GM18873 (cell line): Measurements from ENCODE around the gene ANKRD34A.
A peak's percentile ranks its signal among the peaks of the same experiment; 100 is the strongest.

ENCODE experiments used
- ATAC-seq: cut with Tn5 transposase; IDR thresholded peaks from one replicate; pipeline ENCODE4 v1.9.1; 2021; ENCODE audit warnings: mild to moderate bottlenecking, moderate library complexity, moderate number of reproducible peaks; ENCODE audit not compliant: unreplicated experiment, low FRiP score

The ANKRD34A gene

DNA sequence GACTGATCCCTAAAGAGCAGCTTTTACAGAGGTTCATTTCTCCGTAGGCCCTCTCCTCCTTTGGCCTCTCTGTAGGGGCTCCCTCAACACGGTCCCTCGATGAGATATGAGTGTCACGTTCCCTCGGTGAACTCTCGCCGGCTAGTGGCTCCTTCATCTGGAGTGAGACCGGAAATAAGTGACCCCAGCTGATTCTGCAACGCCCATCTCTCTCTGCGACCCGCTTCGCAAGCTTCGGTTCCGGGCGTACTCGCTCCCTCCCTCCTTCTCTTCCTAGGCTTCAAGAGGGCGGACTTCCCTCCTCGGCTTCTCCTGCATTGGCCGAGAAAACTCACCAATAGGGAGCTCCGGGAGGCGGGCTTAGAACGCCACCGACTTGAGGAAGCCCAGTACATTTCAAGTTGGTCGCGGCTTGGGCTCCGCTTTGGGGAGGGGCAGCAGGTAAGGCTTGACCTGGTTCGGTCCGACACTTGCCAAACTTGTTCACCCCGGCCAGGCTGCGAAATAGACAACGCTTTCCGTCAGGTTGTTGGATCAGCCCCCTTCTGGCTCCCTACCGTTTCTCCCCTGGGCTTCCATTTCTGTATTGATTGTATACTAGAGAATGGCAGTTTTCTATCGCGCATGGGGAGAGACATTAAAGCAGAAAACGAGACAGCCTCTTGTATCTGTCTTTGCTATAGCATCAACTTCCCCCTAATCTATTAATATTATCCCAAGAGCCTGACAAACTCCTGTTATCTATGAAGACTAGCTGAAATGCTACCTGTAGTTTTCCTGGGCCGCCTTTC, at the start of gene ANKRD34A, which contains the start of gene POLR3GL:
Gene ANKRD34A, minus strand, starts transcription at position 248 of the 791 bp plus-strand sequence. CDS start 2,816 bp downstream, outside the sequence.
Gene POLR3GL, plus strand, starts transcription at position 363 of the 791 bp plus-strand sequence. CDS start 10,176 bp downstream, outside the sequence.
- peak; percentile 78 for ATAC-seq

DNA sequence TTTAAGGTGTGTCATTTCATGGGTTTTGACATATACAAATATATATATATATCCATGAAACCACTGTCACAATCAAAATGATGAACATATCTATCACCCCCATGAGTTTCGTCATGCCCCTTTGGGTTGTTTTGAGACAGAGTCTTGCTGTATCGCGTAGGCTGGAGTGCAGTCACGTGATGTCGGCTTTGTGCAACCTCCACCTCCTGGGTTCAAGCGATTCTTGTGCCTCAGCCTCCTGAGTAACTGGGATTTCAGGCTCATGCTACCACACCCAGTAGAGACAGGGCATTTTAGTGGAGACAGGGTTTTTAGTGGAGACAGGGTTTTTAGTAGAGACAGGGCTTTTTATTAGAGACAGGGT, 49.2 kb upstream of the ANKRD34A start:
- ATAC-seq = no peak

GRCh38 chr1:146012703-146013558, 48.6 kb upstream of the ANKRD34A start:
- ATAC-seq = no peak

DNA sequence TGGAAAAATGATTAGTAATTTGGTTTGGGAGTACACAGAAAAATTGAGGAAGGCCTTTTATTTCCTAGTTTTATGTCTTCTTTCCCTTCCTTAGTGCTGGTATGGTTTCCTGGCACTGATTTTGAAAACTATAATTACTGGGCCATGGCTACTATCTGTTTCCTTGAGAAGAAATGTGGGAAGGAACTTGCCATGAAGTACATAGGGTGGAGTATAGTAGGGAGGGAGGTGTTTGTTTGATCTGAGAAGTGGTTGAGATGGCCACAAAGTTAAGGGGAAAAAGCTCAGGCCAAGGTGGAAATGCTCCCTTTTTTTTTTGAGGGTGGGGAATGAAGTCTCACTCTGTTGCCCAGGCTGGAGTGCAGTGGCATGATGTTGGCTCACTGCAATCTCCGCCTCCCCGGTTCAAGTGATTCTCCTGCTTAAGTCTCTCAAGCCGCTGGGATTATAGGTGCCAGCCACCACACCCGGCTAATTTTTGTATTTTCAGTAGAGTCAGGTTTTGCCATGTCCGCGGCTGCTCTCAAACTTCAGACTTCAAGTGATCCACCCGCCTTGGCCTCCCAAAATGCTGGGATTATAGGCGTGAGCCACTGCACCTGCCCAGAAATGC, 45.9 kb upstream of the ANKRD34A start:
- no peak for ATAC-seq

DNA sequence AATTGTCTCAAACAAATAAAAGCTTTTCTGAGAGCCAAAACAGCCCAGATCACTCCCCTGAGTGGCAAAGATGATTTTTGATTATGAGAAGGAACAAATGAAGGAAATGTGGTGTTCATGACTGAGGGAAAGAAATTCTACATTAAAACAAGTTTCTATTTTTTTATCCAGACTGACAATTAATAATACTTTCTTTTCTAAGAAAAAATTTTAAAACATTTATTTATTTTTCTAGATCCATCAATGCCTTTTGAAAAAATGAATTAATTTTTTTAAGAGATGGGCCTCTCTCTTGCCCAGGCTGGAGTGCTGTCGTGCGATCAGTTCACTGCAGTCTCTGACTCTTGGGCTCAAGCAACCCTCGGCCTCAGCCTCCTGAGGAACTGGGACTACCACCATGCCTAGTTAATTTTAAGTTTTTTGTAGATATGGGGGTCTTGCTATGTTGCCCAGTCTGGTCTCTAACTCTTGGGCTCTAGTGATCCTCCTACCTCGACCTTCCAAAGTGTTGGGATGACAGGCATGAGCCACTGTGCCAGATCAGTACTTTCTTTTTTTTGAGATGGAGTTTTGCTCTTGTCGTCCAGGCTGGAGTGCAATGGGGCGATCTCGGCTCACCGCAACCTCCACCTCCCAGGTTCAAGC, 43.2 kb upstream of the ANKRD34A start:
- no peak for ATAC-seq

DNA sequence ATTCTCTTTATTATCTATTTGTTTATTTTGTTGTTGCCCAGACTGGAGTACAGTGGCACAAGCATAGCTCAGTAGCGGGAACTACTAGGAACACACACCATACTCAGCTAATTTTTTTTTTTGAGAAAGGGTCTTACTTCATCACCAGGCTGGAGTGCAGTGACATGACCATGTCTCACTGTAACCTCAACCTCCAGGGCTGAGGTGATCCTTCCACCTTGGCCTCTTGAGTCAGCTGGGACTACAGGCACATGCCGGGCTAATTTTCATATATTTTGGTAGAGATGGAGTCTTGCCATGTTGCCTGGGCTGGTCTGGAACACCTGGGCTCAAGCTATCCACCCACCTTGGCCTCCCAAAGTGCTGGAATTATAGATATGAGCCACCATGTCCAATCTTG, 37.3 kb upstream of the ANKRD34A start:
- no peak for ATAC-seq

DNA sequence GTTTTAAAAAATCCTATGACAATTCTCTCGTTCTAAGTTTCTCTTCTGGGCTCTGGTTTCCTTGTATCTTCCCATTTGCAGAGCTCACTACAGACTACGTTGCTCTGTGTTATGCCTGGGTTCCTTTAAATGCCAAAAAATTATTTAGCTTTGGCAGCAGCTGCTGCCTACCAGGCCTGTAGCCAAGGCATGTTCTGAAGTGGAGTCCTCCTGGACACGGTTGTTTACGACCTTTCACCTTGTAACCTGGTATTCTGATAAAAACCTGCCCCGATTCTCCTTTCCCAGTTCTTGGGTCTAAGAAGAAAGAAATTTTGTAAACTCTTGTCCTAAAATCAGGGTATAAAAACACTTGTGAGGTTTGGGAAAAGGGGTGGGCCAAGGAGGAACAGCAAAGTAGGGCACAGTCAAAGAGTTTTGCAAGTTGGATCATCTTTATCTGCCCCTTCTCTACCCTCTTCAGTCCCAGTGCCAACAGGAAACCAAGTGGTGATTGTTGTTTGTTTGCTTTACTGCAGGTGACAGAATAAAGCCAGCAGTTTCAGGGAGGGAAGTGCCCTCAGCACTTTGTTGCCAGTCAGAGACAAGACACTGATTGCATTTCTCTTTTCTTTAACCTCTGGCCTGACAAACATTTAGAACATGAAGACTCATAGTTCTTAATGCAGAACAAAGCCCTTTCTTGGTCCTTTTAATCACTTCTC, 35.1 kb upstream of the ANKRD34A start:
- ATAC-seq = no peak

GRCh38 chr1:145997718-145998023, 33.3 kb upstream of the ANKRD34A start:
- ATAC-seq = no peak

DNA sequence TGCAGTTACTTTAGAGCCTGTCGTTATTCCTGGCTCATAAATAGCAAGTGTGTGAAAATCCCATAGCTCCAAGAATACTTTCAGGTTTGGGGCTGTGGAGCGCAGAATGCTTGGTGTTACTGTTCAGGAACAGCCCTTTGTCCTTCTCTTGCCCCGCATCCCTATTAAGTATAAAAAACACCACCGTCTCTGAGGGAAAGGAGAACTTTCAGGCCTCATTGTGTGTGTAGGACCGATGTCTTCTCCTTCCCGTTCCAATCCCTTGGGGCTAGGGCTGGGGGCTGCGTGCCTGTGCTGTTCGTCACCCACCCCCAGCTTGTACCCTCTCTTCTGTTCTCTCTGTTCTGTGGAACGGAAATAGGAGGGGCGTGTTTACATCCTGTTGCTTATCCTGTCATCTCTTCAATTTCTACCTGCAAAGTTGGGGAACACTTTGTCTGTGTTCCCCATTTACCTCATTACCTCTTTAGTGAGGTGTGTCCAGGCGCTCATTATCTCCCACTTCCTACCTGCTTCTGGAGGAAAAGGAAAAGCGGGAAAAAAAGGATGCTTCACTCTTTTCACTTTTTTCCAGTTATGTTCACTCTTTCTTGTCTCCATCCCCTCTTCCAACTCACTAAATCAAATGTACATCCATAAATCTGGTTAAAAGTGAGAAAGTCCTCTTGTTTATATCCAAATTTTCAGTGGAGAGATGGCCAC, 32.8 kb upstream of the ANKRD34A start:
- ATAC-seq = no peak

DNA sequence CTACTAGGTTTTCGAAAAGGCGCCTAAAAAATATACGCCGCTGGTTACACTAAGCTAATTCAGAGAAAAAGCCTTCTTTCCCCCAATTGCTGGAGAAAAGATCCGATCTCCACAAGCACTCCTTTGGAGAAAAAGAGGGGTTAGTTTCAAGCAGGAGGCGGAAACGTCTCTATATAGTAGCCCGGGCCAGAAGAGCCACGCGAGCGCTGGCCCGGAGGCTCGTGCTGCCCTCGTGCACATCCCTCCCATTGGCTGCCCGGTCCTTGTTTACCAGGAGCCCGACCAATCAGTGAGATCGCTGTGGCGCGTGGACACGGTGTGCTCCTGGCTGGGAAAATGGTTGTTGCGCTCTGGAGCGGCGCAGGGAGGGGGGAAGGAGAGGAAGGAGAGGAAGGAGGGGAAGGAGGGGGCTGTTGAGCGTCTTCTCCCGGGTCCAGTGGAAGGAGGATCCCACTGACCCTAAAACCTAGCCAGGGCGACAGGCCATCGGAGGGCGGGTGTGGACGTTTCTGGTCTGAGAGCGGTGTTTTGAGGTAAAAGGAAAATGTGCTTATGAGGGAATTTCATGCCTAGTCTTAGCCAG, 32.1 kb upstream of the ANKRD34A start, which contains the start of gene TXNIP:
Gene TXNIP, minus strand, starts transcription at position 147 of the 583 bp plus-strand sequence. CDS start 313 bp downstream, outside the sequence.
- ATAC-seq = peak; percentile 81

GRCh38 chr1:145995964-145996432, 31.6 kb upstream of the ANKRD34A start:
- no peak for ATAC-seq

DNA sequence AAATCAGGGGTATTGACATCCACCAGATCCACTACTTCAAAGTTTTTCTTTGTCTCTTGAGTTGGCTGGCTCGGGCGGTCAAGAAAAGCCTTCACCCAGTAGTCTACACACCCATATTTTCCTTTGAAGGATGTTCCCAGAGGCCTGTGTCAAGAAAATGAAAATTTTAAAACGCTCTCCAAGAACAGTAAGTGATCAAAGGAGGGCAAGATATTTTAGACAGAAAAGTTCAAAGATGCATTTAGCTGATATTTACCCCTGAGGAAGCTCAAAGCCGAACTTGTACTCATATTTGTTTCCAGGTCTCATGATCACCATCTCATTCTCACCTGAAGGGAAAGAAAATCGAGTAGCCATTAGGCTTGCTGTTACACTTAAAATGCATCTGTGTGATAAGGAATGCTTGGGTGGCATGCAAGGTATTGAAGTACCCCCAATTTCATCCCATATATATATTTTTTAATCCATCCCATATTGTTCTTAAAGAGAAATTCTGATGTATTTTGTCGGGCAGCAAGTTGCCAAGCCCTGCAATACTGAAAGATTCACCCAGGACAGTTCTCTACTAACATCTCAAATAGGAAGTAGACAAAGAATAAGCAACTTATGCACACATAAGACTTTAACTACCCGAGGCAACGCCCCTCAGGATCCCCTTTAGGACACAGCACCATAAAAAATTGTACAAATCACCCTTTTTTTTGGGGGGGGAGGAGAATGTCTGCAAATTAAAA, 30.9 kb upstream of the ANKRD34A start:
- no peak for ATAC-seq

GRCh38 chr1:145994391-145995120, 30.2 kb upstream of the ANKRD34A start:
- no peak for ATAC-seq

DNA sequence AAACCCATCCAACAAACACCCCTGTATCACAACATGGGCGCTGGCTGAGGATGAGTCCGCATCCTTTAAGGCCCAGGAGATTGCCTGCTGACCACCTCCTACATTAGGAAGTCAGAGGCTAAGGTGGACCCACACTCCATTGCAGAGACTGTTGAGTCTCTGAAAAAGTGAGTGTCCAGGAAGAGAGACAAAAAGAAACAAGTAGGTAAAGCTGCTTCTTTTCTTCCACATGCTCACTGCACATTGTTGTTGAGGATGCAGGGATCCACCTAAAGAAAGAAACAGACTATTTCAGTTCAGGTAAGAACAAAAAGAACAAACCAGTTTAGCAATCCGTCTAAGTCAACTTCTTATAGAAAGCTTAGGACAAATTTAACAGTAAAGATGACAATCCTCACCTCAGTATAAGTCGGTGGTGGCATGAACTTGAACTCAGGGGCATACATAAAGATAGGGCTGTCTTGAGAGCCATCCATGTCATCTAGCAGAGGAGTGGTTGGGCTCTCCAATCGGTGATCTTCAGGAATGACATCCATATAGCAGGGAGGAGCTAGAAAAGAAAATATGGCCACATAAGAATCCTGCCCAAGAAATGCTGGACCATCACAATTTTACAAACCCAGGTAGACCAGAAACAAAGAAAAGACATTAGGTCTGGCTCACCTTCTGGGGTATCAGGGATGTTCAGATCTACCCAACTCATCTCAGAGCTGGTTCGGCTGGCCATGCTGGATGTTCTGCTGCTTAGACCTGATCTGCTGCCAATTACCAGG, 29.4 kb upstream of the ANKRD34A start:
- no peak for ATAC-seq

GRCh38 chr1:145992958-145993617, 28.7 kb upstream of the ANKRD34A start:
- no peak for ATAC-seq

DNA sequence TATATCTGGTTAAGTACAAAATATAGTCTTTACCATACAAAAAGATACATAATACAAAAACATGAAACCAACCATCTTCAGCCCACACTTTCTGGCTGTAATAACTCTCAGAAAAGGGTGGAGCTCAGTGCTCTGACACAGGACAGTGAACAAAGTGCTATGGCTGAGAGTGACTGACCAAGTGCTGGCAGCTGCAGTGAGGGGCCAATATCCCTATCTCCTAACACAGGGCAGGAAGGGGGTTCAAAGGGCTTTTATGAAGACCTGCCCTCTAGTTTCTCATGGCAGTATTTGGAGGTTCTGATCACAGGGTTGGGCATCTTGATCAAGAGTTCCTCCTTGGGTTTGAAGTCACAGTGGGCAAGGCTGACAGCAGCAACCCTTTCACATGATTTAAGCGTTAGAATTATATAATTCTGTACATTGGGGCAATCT, 28.1 kb upstream of the ANKRD34A start:
- no peak for ATAC-seq
